GM21367 (cell line): ENCODE results near the gene DMAC1.
A peak's percentile ranks its signal among the peaks of the same experiment; 100 is the strongest.

Source experiments
- ATAC-seq: cut with Tn5 transposase; IDR thresholded peaks from one replicate; pipeline ENCODE4 v1.9.1; 2021; ENCODE audit not compliant: unreplicated experiment

Gene DMAC1, protein sequence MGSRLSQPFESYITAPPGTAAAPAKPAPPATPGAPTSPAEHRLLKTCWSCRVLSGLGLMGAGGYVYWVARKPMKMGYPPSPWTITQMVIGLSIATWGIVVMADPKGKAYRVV

DNA sequence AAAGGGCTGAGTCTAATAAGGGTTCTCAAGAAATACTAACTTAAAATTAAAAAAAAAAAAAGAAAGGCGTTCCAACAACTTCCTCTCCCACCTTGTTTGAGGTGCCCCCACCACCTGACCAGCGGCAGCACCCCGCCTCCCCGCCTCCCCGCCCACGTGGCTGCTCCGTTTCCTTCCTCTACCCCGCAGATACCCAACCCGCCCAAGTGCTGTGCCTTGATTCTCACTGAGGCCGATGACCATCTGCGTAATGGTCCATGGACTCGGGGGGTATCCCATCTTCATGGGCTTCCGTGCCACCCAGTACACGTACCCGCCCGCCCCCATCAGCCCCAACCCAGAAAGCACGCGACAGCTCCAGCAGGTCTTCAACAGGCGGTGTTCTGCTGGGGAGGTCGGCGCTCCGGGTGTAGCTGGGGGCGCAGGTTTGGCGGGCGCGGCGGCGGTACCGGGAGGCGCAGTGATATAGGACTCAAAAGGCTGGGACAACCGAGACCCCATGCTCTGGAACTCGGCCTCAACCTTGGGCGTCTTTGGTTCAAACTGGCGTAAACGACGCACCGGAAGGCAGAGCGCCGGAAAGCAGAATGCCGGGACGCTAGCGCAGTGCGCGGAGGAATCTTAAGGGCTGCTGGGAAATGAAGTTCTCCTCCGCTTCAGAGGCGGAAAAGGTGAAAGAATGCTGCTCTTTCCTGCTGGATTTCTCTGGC, at the start of gene DMAC1:
Gene DMAC1 (minus strand): TSS at position 545 of the 710 bp plus-strand sequence. CDS start 44 bp downstream, at position 501.
- peak; percentile 93 for ATAC-seq

DNA sequence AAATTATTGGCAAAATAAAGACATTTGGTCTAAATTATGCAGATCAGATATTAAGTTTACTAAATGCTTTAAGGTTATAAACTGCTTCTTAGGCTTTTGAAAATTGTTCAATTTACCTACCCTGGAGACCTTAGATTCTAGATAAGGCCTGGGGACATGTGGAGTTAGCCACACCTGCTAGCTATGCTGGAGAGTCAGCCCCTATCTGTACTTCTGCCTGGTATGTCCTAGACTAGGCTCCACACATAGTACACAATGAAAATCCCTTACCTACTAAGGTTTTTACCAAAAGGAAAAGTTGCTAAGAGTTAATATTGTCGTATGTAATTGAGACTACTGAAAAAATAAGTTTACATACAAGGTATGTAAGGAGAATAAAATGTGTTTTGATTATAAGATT, 49.8 kb upstream of the DMAC1 start:
- ATAC-seq, result no peak

DNA sequence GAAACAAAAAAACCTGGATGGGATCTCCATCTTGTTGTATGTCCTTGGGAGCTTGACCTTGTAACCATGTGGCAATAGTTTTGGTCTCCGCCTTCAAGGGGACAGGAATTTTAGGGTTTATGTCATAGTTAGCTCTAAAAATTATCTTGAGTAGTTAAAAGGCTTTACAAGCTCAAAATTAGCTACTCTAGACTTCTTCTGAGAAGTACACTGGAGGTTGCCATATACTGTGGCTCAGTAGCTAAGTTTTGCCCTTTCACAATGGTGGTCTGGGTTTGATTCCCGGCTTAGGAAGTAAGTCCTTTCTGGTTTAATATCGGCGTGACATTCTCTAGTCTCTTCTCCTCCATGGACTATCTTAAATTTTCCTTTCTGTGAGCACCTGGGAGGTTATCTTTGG, 48.9 kb upstream of the DMAC1 start:
- ATAC-seq, result no peak

DNA sequence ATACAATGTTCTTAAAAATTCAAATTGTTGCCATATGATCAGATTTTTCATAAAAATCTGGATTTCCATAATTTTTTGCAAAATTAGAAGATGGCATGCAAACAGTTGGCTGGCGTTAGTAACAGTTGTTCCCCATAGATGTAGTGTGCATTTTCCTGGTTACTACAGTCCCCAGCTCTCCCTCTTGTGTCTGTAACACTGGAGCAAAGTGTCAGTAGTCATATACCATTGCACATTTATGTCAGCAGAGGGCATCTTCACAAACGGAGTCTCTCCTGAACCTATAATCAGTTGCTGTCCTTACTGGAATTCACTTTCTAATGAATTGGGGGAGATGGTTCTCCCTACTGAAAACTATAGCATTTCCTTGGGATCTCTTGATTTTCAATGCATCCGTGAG, 44.7 kb upstream of the DMAC1 start:
- no peak for ATAC-seq

DNA sequence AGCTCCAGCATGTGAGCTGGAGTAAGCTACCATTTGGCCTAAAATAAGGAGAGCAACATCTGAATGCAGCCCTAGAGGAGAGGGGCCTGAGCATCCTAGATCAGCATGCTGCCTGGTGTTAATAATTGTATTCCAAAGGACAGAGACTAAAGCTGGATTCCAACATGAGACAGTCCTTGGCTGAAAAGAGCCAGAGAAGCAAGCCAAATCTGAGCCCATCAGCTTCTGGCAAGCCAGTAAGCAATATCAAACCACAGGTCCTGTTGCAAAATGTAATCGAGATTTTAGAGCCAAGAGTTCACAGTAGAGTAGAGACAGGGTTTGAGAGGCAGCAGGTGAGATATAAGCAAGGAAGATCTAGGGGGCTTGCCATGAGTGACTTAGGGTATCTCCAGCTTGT, 42.3 kb upstream of the DMAC1 start:
- ATAC-seq, result no peak

DNA sequence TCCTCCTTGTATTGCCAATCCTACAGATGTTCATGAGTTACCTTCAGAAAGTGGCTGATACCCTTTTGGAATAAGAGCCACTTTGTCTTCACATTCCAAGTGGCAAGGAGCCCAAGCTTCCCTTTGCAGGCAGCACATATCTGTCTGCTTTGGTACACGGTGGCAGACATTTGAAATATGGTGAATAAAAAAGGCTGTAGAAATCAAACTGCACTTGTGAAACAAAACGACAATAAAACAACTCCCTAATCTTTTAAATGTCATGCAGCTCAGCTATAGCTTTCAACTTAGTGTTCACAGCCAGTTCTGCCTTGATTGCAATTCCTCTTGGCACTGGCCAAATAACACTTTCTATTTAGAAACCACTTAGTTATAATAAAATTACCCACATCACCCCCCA, 35.0 kb upstream of the DMAC1 start:
- no peak for ATAC-seq

DNA sequence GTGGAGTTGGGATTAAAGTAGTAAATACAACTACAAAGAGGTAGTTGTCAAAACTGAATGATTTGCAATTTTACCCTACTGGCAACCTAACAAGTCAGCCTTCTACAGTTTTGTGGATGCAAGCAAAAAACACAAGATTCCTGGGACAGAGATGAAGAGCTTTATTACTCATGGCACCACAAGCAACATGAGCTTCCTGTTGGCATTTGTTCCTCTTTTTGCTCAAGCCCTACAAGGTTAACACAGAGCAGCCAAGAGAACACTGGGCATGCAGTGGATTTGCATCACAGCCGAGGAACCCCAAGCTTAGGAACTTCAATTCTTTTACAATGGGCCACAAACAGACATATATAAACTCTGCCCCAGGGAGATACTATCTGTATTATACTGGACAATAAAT, 28.8 kb upstream of the DMAC1 start:
- no peak for ATAC-seq

DNA sequence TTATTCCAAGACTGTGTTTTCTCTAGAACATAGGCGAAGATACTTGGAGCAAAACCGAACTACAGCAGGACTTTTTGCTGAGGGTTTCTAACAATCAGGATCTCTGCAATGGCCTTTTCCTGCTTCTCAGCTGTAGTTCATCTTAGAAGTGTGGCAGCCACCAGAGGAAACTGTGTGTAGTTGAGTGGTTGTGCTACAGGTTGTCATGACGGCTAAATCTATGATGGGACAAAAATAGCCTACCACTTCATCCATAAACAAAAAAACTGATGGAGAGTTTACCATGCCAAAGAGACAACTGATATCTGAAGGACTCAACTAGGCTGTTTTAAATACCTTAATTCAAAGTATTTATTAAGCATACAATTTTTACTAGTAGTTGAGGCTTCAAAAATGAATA, 28.2 kb upstream of the DMAC1 start:
- ATAC-seq, result no peak

DNA sequence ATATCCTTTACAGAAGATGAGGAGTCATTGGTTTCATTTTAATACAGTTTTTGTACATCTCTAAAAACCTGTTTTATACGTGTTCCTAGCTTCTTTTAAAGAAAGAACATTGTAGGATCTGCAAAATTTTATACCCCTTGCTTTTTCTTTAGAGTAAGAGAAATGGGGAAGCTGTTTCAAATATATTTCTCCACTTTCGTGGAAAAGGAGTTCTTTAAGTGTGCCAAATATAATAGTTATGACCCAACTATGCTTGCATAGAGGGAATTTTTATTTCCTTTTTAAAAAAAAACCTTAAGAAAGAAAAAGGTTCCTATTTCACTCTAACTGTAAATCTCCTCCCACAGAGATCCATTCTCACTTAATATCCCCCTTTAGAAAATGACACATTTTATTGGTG, 27.5 kb upstream of the DMAC1 start:
- no peak for ATAC-seq

DNA sequence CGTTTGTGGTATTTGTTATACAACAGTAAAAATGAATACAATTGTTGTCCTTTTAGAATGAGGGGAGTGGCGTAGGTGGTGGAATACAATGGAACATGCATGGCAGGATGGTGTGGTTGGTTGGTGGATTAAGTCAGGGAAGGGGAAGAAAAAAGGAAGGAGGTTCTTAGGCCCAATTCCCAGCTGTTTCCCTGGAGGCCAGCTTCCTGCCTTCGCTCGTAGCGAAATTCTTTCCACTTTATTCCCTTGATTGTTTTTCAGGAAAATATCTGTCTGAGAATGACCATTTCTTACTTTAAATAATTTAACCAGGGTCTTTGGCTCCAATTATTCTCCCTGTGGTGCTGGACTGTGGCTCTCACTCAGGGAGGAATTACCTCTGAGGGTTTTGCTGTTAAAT, 24.1 kb upstream of the DMAC1 start:
- ATAC-seq, result no peak

DNA sequence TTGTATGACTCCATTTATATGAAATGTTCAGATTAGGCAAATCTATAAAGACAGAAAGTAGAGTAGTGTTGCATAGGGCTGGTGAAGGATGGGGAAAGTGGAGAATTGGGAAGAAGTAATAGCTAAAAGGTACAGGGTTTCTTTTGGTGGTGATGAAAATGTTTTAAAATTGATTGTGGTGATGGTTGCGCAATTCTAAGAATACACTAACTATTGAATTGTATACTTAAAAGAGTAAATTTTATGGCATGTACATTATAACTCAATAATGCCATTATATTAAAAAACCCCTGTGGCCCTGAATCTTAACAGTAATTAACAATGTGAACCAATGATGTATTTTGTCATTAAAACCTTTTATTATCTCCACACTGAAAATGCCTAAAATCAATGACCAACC, 20.4 kb upstream of the DMAC1 start:
- no peak for ATAC-seq

DNA sequence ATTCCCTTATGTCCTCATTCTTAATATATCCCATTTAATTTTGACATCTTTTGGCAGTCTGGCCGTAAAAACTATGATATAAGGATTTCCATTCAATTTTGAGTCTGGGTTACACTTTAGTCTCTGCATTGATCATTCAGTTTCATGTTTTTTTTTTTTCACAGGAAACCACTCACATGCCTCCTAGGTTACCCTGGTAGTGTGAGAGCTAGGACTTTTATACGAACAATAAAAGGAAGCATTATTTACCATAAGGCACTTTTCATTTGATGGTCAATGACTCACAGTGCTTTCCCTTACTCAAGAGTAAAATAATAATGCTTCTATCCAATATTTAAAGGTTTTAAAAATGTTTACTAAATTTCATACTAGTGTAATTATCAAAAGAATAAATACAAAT, 16.4 kb upstream of the DMAC1 start:
- no peak for ATAC-seq

DNA sequence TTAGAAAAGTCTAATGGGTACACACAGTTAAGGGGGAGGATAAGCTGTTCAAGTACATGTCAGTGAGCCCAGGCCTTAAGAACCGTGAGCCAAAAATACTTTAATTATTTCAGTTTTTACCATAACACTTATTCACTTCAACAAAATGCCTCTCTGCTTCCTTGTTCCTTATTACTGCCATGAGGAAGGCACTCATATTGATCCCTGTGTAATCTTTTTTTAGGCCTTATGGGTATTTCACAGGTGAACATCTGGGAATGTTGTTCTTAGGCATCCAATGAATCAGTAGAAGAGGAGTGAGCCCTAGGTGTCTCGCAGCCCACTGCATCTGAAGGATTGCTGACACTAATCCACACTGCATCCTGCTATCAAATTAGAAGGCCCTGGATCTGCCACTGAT, 13.5 kb upstream of the DMAC1 start:
- no peak for ATAC-seq

DNA sequence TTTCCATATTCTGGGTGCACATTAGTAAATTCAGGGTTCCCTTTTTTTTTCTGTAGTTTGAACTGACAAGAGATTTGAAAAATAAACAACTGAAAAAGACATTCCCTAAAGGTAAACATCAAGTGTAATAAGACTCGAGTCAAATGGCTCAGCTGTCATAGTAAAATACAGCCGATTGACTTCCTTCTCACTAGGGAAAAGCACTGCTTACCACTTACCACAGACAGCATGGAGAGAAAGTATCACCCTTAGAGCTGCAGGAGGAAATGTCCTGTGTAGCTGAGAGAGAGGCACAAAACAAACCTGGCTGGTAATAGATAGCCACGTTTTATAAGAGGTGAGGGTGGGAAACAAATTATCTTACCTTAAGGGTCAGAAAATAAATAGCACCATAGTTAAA, 12.1 kb upstream of the DMAC1 start:
- no peak for ATAC-seq

DNA sequence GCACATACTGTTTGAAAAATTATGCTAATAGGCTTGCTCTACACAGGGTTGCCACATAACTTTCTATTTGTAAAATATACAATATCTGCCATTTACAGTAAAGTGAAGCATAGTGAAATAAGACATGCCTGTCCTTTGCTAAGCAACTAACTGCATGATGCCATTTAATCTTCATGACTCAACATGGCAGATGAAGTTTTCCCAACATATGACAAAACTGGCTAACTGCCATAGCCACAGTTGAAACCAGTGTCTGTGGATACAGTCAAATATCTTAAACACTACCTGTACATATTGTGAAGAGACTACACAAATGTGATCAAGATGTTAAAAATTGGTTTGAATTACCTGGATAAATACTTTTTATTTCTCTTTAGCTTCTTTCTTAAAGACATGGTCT, 3.1 kb upstream of the DMAC1 start:
- no peak for ATAC-seq

DNA sequence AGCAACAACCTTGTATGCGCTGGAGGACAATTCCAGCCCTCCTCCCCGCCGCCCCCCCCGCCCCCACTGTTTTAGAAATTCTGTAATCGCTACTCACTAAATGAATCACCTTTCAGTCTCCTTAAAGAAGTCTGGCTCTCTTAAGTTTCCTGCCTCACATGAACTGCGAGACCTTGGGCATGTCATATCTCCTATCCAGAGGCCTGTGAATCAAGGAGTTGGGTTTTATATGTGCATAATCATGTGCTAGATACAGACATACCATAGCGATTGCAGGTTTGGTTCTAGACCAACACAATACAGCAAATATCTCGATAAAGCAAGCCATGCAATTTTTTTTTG, 337 bp upstream of the DMAC1 start:
- ATAC-seq, result peak; percentile 7

DNA sequence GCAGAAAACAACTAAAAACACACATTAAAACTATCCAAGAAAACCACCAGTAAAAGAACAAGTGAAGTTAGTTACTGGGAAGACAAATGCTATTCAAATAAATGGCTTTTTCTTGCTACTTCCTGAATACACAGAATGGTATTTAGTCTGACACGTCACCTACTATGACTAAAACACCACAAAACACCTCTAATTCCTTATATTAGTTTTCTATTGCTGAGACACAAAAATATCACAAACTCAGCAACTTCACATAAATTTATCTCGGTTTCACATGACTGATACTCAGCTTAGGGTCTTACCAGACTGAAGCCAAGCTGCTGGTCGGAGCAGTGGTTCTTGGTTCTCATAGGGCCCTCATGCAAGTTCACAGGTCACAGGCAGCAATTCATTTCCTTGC, 5.4 kb downstream of the DMAC1 start:
- no peak for ATAC-seq

DNA sequence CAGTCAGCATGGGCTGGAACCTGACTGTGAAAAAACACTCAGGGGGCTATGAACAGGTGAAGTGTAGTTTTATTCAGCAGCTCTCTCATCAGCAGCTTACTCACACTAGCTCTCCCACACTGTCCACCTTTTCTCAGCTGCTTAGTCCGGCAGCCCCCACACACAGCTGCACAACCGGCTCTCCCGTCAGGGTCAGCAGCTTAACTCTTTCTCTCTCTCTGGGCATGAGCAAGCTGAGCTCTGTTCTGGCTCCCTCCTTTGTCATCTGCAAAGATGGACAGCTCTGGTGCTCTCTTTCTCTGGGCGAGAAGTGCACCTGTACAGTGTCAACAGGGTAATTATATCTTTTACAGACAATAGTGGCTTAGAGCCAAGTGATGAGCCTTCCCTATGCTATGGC, 8.2 kb downstream of the DMAC1 start:
- ATAC-seq, result no peak

DNA sequence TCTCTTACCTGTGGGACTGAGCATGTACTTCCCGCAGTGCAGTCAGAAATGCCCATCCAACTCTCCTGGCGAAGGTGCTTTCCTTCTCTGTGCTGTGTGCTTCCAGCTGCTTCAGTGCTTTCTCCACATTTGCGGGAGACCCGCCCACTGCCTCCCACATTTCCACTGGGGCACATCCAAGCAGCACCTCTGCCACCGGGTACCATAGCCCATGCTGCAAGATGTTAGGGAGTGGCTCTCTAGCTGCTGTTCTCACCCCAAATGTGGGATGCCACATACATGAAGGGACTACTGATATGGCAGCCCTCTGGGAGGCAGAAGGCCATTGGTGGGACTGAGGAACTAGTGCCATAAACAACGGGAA, 8.8 kb downstream of the DMAC1 start:
- no peak for ATAC-seq

DNA sequence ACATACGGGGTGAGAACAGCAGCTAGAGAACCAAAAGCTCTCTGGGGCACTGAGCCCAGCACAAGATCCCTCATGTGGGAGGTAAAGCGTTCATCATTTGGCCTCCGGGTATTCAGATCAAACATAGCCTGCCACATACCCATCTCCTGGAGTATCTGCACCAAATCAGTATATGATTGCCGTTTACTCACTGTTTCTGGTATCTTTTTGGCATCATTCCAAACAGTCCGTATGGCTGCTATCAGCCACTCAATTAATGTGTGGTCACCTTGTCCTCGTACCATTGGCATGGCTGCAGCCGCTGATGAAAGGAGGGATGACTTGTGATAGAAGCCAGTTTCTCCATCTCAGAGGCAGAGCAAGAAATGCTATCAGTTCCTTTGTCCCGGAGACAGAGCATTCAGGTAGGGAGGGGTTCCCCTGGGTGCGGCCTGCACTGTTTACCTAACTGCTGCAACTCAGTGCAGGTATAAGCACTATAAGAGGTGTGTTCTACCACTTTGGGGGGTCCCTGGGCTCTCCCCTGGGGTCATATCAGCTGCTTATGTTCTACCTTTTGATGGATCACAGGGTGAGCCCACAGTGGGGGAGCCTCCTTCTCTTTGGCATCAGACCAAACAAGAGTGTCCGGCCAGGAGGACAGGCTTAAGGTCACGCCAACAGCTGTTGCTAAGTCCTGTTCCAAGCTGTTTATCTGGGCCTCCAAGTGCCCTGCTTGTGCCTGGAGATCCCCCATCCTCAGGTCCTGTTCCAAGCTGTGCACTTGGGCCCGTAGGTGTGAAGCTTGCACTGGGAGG, 9.4 kb downstream of the DMAC1 start:
- ATAC-seq, result no peak

DNA sequence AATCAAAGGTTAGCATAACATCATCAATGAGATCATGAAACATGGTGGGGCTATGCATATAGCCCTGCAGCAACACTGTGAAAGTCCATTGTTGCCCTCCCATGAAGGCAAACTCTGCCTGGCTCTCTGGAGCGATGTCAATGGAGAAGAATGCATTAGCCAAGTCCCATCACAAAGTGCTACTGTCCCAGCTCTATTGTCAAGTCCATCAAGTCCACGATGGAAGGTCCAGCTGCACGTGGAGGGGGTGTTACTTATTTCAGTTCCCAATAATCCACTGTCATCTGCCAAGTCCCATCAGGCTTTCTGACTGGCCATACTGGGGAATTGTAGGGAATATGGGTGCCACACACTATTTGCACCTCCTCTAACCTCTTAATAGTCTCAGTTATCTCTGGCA, 10.8 kb downstream of the DMAC1 start:
- ATAC-seq, result no peak

DNA sequence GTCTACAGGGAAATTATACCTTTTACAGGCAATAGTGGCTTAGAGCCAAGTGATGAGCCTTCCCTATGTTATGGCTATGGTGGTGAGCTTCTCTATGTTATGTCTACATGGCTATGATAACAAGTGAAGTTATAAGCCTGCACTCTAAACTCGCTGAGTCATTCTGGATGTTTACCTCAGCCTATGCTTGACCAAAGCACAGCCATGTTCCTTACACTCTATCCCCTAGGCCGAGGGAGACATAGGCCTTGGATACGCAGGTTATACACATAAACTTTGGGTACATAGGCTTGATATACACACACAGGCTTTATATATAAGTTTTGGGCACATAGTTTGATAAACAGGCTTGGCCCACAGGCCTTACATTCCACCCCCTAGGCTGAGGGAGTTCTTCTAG, 13.8 kb downstream of the DMAC1 start:
- no peak for ATAC-seq

DNA sequence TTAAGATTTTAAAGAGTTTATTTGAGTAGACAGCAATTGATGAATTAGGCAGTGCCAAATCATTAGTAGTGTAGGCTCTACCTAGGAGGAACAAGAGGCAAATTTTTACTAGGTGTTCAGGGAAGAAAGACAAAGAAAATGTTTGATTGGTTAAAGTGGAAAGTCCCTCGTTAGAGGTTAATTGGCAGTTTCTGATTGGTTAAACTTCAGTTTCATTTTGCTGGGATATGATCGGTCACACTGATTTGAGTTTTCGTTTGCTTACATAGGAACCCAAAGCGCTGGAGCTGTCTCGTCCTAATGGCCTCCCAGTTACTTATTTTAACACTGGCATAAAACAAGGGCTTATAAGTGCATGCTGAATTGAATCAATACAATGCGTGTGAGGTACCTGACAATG, 15.1 kb downstream of the DMAC1 start:
- ATAC-seq, result no peak
